WTC11 (cell line): ENCODE measurements around the gene RFPL1. TPM values are rescaled to one million over a fixed set of nuclear protein-coding genes. Genes with fewer than 3 reads are reported as not detected.
A peak's percentile ranks its signal among the peaks of the same experiment; 100 is the strongest.

ENCODE experiments used
- CREM ChIP-seq: sonication (generic); formaldehyde crosslinking; IDR thresholded peaks from 2 replicates; pipeline ENCODE4 v1.8.1; 2022; ENCODE audit warnings: mild to moderate bottlenecking, missing genetic modification reagents, moderate library complexity
- EMX1 ChIP-seq: fragments of 250-450 bp; sonication (Bioruptor Pico); IDR thresholded peaks from 2 replicates; pipeline ENCODE4 v1.8.0; 2021; ENCODE audit warnings: mild to moderate bottlenecking
- ESRRA ChIP-seq: sonication (generic); formaldehyde crosslinking; IDR thresholded peaks from 2 replicates; pipeline ENCODE4 v1.8.1; 2022; ENCODE audit warnings: mild to moderate bottlenecking, missing genetic modification reagents, borderline replicate concordance
- GABPB1 ChIP-seq: sonication (generic); formaldehyde crosslinking; IDR thresholded peaks from 2 replicates; pipeline ENCODE4 v1.8.1; 2023; ENCODE audit warnings: mild to moderate bottlenecking, missing genetic modification reagents
- GRHL2 ChIP-seq: fragments of 250-450 bp; sonication (Bioruptor Pico); IDR thresholded peaks from 2 replicates; pipeline ENCODE4 v1.8.0; 2022; ENCODE audit warnings: mild to moderate bottlenecking, moderate library complexity; ENCODE audit not compliant: insufficient replicate concordance, severe bottlenecking
- JAZF1 ChIP-seq: fragments of 250-450 bp; sonication (Bioruptor Pico); IDR thresholded peaks from 2 replicates; pipeline ENCODE4 v1.9.0; 2021; ENCODE audit warnings: moderate library complexity, mild to moderate bottlenecking, inconsistent platforms
- KAT7 ChIP-seq: sonication (generic); formaldehyde crosslinking; IDR thresholded peaks from 2 replicates; pipeline ENCODE4 v1.8.1; 2023; ENCODE audit warnings: missing genetic modification reagents, mild to moderate bottlenecking, borderline replicate concordance
- MYBL2 ChIP-seq: sonication (generic); formaldehyde crosslinking; IDR thresholded peaks from 2 replicates; pipeline ENCODE4 v1.8.1; 2023; ENCODE audit warnings: mild to moderate bottlenecking, moderate library complexity, missing genetic modification reagents
- NFE2L1 ChIP-seq: sonication (generic); formaldehyde crosslinking; IDR thresholded peaks from 2 replicates; pipeline ENCODE4 v1.8.1; 2023; ENCODE audit warnings: missing genetic modification reagents
- RELA ChIP-seq: sonication (generic); formaldehyde crosslinking; IDR thresholded peaks from 2 replicates; pipeline ENCODE4 v1.8.1; 2022; ENCODE audit warnings: missing genetic modification reagents, mild to moderate bottlenecking, borderline replicate concordance
- SP1 ChIP-seq: sonication (generic); formaldehyde crosslinking; conservative IDR thresholded peaks from 2 replicates; pipeline ENCODE4 v1.8.1; 2022; ENCODE audit warnings: missing genetic modification reagents
- ZBTB21 ChIP-seq: sonication (generic); formaldehyde crosslinking; IDR thresholded peaks from 2 replicates; pipeline ENCODE4 v1.8.1; 2023; ENCODE audit warnings: mild to moderate bottlenecking, missing genetic modification reagents, borderline replicate concordance
- ZNF423 ChIP-seq: fragments of 250-450 bp; sonication (Bioruptor Pico); IDR thresholded peaks from 2 replicates; pipeline ENCODE4 v2.1.2; 2022; ENCODE audit warnings: mild to moderate bottlenecking, moderate library complexity
- ZNF671 ChIP-seq: fragments of 250-450 bp; sonication (Bioruptor Pico); IDR thresholded peaks from 2 replicates; pipeline ENCODE4 v1.8.0; 2021; ENCODE audit warnings: mild to moderate bottlenecking
- total RNA-seq: library from RNA; stranded (reverse); gene quantifications from 3 replicates; pipeline ENCODE4 v1.2.3, GENCODE V29; 2021
- TF ChIP-seq, protein P1 (sequence below): sonication (generic); formaldehyde crosslinking; IDR thresholded peaks from 2 replicates; pipeline ENCODE4 v1.8.0; 2023; ENCODE audit warnings: mild to moderate bottlenecking, missing genetic modification reagents
- TF ChIP-seq, protein P2 (sequence below): fragments of 250-450 bp; sonication (Bioruptor Pico); IDR thresholded peaks from 2 replicates; pipeline ENCODE4 v1.8.0; 2021; ENCODE audit warnings: mild to moderate bottlenecking
- TF ChIP-seq, protein P3 (sequence below): fragments of 250-450 bp; sonication (Bioruptor Pico); IDR thresholded peaks from 2 replicates; pipeline ENCODE4 v1.9.0; 2021; ENCODE audit warnings: mild to moderate bottlenecking
- TF ChIP-seq, protein P4 (sequence below): sonication (generic); formaldehyde crosslinking; IDR thresholded peaks from 2 replicates; pipeline ENCODE4 v1.8.0; 2022; ENCODE audit warnings: missing genetic modification reagents
- TF ChIP-seq, protein P5 (sequence below): sonication (generic); formaldehyde crosslinking; IDR thresholded peaks from 2 replicates; pipeline ENCODE4 v1.8.1; 2023; ENCODE audit warnings: mild to moderate bottlenecking, missing genetic modification reagents, moderate library complexity
- TF ChIP-seq, protein P6 (sequence below): sonication (generic); formaldehyde crosslinking; IDR thresholded peaks from 2 replicates; pipeline ENCODE4 v1.8.1; 2022; ENCODE audit warnings: low read depth, missing genetic modification reagents, borderline replicate concordance

Gene RFPL1
- total RNA-seq, 1 experiment from 2014 or later, result not detected

DNA sequence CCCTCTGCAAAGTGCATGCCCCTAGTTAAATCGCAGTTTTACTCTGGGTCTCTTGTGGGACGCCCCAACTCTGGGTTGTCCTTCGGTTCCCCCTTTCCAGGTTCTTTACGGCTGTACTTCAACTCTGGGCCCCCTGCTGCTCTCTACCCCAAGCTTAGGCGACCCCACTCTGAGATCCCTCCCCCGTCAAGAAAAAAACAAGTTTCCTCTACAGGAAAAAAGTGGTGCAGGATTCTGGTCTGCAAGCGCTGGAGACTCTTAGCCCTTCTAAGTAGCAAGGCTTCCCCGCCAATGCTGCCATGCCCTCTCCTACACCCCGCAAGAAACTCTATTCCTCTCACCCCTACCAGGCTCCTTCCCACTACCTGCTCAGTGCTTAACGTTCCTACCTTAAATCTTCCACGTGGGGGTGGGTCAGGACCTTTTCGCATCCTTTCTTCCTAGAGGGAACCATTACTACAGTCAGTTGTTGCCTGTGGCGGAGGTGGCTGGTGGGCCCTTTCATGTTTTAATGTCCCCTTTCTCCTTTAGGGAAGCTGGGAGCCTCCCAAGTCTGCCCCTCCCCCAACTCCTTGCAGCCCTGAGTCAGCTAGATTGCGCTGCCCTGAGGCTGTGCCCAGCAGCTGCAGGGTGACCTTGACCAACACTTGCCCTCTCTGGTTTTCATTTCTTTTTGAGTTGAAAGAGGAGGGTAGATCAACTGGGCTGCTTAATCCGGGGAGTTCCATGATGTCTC lies 43.0 kb downstream of the RFPL1 start (continued):
- TF ChIP-seq, protein P1, sequence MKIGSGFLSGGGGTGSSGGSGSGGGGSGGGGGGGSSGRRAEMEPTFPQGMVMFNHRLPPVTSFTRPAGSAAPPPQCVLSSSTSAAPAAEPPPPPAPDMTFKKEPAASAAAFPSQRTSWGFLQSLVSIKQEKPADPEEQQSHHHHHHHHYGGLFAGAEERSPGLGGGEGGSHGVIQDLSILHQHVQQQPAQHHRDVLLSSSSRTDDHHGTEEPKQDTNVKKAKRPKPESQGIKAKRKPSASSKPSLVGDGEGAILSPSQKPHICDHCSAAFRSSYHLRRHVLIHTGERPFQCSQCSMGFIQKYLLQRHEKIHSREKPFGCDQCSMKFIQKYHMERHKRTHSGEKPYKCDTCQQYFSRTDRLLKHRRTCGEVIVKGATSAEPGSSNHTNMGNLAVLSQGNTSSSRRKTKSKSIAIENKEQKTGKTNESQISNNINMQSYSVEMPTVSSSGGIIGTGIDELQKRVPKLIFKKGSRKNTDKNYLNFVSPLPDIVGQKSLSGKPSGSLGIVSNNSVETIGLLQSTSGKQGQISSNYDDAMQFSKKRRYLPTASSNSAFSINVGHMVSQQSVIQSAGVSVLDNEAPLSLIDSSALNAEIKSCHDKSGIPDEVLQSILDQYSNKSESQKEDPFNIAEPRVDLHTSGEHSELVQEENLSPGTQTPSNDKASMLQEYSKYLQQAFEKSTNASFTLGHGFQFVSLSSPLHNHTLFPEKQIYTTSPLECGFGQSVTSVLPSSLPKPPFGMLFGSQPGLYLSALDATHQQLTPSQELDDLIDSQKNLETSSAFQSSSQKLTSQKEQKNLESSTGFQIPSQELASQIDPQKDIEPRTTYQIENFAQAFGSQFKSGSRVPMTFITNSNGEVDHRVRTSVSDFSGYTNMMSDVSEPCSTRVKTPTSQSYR (CRISPR knock-in tag), result peak; percentile 90; the same call in 1 of the 2 replicates
- no peak for TF ChIP-seq GRHL2 (CRISPR knock-in tag)
- TF ChIP-seq, protein P2, sequence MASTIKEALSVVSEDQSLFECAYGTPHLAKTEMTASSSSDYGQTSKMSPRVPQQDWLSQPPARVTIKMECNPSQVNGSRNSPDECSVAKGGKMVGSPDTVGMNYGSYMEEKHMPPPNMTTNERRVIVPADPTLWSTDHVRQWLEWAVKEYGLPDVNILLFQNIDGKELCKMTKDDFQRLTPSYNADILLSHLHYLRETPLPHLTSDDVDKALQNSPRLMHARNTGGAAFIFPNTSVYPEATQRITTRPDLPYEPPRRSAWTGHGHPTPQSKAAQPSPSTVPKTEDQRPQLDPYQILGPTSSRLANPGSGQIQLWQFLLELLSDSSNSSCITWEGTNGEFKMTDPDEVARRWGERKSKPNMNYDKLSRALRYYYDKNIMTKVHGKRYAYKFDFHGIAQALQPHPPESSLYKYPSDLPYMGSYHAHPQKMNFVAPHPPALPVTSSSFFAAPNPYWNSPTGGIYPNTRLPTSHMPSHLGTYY (CRISPR knock-in tag), result no peak
- TF ChIP-seq EMX1 (CRISPR knock-in tag), result no peak
- no peak for TF ChIP-seq KAT7 (CRISPR knock-in tag)
- TF ChIP-seq NFE2L1 (CRISPR knock-in tag), result peak; percentile 65; the same call in 1 of the 2 replicates
- no peak for TF ChIP-seq ZNF671
- TF ChIP-seq, protein P3, sequence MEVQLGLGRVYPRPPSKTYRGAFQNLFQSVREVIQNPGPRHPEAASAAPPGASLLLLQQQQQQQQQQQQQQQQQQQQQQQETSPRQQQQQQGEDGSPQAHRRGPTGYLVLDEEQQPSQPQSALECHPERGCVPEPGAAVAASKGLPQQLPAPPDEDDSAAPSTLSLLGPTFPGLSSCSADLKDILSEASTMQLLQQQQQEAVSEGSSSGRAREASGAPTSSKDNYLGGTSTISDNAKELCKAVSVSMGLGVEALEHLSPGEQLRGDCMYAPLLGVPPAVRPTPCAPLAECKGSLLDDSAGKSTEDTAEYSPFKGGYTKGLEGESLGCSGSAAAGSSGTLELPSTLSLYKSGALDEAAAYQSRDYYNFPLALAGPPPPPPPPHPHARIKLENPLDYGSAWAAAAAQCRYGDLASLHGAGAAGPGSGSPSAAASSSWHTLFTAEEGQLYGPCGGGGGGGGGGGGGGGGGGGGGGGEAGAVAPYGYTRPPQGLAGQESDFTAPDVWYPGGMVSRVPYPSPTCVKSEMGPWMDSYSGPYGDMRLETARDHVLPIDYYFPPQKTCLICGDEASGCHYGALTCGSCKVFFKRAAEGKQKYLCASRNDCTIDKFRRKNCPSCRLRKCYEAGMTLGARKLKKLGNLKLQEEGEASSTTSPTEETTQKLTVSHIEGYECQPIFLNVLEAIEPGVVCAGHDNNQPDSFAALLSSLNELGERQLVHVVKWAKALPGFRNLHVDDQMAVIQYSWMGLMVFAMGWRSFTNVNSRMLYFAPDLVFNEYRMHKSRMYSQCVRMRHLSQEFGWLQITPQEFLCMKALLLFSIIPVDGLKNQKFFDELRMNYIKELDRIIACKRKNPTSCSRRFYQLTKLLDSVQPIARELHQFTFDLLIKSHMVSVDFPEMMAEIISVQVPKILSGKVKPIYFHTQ, result no peak
- no peak for TF ChIP-seq GABPB1 (CRISPR knock-in tag)
- TF ChIP-seq ZNF423 (CRISPR knock-in tag), result no peak
- TF ChIP-seq, protein P4, sequence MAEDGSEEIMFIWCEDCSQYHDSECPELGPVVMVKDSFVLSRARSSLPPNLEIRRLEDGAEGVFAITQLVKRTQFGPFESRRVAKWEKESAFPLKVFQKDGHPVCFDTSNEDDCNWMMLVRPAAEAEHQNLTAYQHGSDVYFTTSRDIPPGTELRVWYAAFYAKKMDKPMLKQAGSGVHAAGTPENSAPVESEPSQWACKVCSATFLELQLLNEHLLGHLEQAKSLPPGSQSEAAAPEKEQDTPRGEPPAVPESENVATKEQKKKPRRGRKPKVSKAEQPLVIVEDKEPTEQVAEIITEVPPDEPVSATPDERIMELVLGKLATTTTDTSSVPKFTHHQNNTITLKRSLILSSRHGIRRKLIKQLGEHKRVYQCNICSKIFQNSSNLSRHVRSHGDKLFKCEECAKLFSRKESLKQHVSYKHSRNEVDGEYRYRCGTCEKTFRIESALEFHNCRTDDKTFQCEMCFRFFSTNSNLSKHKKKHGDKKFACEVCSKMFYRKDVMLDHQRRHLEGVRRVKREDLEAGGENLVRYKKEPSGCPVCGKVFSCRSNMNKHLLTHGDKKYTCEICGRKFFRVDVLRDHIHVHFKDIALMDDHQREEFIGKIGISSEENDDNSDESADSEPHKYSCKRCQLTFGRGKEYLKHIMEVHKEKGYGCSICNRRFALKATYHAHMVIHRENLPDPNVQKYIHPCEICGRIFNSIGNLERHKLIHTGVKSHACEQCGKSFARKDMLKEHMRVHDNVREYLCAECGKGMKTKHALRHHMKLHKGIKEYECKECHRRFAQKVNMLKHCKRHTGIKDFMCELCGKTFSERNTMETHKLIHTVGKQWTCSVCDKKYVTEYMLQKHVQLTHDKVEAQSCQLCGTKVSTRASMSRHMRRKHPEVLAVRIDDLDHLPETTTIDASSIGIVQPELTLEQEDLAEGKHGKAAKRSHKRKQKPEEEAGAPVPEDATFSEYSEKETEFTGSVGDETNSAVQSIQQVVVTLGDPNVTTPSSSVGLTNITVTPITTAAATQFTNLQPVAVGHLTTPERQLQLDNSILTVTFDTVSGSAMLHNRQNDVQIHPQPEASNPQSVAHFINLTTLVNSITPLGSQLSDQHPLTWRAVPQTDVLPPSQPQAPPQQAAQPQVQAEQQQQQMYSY (CRISPR knock-in tag), result no peak
- peak; percentile 83; the same call in 1 of the 2 replicates for TF ChIP-seq ESRRA (CRISPR knock-in tag)
- TF ChIP-seq, protein P5, sequence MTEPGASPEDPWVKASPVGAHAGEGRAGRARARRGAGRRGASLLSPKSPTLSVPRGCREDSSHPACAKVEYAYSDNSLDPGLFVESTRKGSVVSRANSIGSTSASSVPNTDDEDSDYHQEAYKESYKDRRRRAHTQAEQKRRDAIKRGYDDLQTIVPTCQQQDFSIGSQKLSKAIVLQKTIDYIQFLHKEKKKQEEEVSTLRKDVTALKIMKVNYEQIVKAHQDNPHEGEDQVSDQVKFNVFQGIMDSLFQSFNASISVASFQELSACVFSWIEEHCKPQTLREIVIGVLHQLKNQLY (CRISPR knock-in tag), result no peak
- no peak for TF ChIP-seq ZBTB21
- TF ChIP-seq, protein P6, sequence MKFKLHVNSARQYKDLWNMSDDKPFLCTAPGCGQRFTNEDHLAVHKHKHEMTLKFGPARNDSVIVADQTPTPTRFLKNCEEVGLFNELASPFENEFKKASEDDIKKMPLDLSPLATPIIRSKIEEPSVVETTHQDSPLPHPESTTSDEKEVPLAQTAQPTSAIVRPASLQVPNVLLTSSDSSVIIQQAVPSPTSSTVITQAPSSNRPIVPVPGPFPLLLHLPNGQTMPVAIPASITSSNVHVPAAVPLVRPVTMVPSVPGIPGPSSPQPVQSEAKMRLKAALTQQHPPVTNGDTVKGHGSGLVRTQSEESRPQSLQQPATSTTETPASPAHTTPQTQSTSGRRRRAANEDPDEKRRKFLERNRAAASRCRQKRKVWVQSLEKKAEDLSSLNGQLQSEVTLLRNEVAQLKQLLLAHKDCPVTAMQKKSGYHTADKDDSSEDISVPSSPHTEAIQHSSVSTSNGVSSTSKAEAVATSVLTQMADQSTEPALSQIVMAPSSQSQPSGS (CRISPR knock-in tag), result no peak
- TF ChIP-seq CREM, result no peak; the same call in 1 of the 2 replicates
- no peak for TF ChIP-seq SP1 (CRISPR knock-in tag)
- TF ChIP-seq JAZF1 (CRISPR knock-in tag), result no peak
- no peak for TF ChIP-seq RELA (CRISPR knock-in tag)
- no peak for TF ChIP-seq MYBL2 (CRISPR knock-in tag)
